Heart left ventricle (tissue), 16 donors: ENCODE data around the gene ARMH2. TPM values are rescaled to one million over a fixed set of nuclear protein-coding genes. Genes with fewer than 3 reads are reported as not detected.

Experiments used
- ATAC-seq, 4 donors: fragments of 200-7000 bp; cut with Tn5 transposase; one replicate each; pipeline ENCODE4 v1.9.1; 2020 to 2022; ENCODE audit warnings: moderate library complexity in 4 of 4, mild to moderate bottlenecking in 3 of 4, moderate number of reproducible peaks in 1 of 4
- DNase-seq, 5 donors: peaks; one replicate each; pipeline ENCODE4 v3.0.0-alpha.2; 2020
- H3K27ac ChIP-seq, 12 donors: fragments of 200-600 bp; sonication (generic) in 4 of 12; one replicate each; pipeline versions ENCODE4 v1.5.0 to v1.8.0; 2016 to 2022; ENCODE audit warnings: mild to moderate bottlenecking in 2 of 12
- H3K27me3 ChIP-seq, 9 donors: fragments of 200-600 bp; sonication (generic) in 2 of 9; one replicate each; pipeline versions ENCODE4 v1.5.1 to v1.8.0; 2016 to 2022; ENCODE audit warnings: mild to moderate bottlenecking in 3 of 9
- H3K36me3 ChIP-seq, 9 donors: fragments of 200-600 bp; sonication (generic) in 2 of 9; one replicate each; pipeline versions ENCODE4 v1.5.0 to v1.8.0; 2018 to 2022; ENCODE audit warnings: mild to moderate bottlenecking in 2 of 9
- H3K4me1 ChIP-seq, 12 donors: fragments of 200-600 bp; sonication (generic) in 4 of 12; one replicate each; pipeline versions ENCODE4 v1.5.0 to v1.8.0; 2016 to 2022; ENCODE audit warnings: mild to moderate bottlenecking in 3 of 12
- H3K4me3 ChIP-seq, 12 donors: fragments of 200-600 bp; sonication (generic) in 4 of 12; one replicate each; pipeline versions ENCODE4 v1.5.0 to v1.8.0; 2017 to 2022; ENCODE audit warnings: mild to moderate bottlenecking in 9 of 12, moderate library complexity in 4 of 12
- H3K9me3 ChIP-seq, 12 donors: fragments of 200-600 bp; sonication (generic) in 4 of 12; one replicate each; pipeline versions ENCODE4 v1.5.0 to v1.8.0; 2016 to 2022; ENCODE audit warnings: mild to moderate bottlenecking in 1 of 12
- CTCF ChIP-seq, 12 donors: fragments of 200-600 bp; sonication (generic) in 4 of 12; IDR thresholded peaks; one replicate each; pipeline versions ENCODE4 v1.5.0 to v1.8.0; 2018 to 2022; ENCODE audit warnings: antibody characterized with exemption in 12 of 12, mild to moderate bottlenecking in 5 of 12
- POLR2A ChIP-seq, 2 donors: fragments of 450-650 bp; IDR thresholded peaks; one replicate each; pipeline ENCODE4 v1.6.1; 2017; ENCODE audit warnings: antibody characterized with exemption in 2 of 2, mild to moderate bottlenecking in 2 of 2, moderate library complexity in 2 of 2
- WGBS, 4 donors: extraction: QIAGEN DNeasy Blood & Tissue Kit in 2 of 4; methylation state at CpG; one replicate each; pipeline versions ENCODE4 v1.1.5 to v1.1.7; 2013 to 2018; 5-methylcytosine and 5-hydroxymethylcytosine counted together
- intact Hi-C, 10 donors: fragments of 100-400 bp; cut with DNase I; formaldehyde crosslinking; loops; one replicate each; pipeline versions ENCODE4 v1.11.1 to v1.14.2; 2022
- polyA plus RNA-seq, 2 donors: library from polyadenylated mRNA; stranded (reverse); fragments of 200-250 nt; gene quantifications; one replicate each; pipeline ENCODE4 v1.2.3, GENCODE V29; 2013
- total RNA-seq, 9 donors: library from RNA; depleted of rRNA in 2 of 9; stranded (reverse); fragments of >200 nt in 2 of 9; fragmentation: NEBNext Ultra II Directional in 3 of 9; extraction: Animal tissue kit (Norgen Biotek cat#: 25700) in 3 of 9; gene quantifications; one replicate each; pipeline versions ENCODE4 v1.1.0 to v1.2.4, GENCODE V29; 2016 to 2023
- donor health status: ischemic (EF 13 %, LVEDD 7.1; RV severe dilation, severe dysfunction).
- donor health status: healthy with polysubstance abuse.
- donor health status: DM: no; HTN: yes; CAD: no.
- donor health status: DM: no; HTN: no; CAD: no.
- donor health status: ischemic (EF 25% LVEDD 6.9; RV normal size, moderate dysfunction).
- donor health status: ischemic (EF 25% LVEDD 5.7; RV mildly dilated, moderate dysfunction).
- donor health status: healthy.
- donor health status: DM: yes; HTN: yes; CAD: no.
- donor health status: ischemic (EF 35%, LVEDD 5.7; RV mildly dilated, moderate dysfunction).
- donor health status: nonischemic (EF 11% LVEDD 7.7; RV severe dilation, severe dysfunction).
- donor health status: DM: yes; HTN: yes; CAD: no.
- donor health status: PGD.
- donor health status: ischemic (EF 29% LVEDD 5.4; RV normal size, mild dysfunction).
- donor health status: nonischemic (EF 23%, LVEDD 6.1; RV moderate dilation, normal function).

The ARMH2 gene
- total and polyA plus RNA-seq, 11 donors = not detected

GRCh38 chr6:24844903-24845302, 46.2 kb upstream of the ARMH2 start:
- no peak overlapping the region for H3K4me3 ChIP-seq
- H3K36me3 ChIP-seq = peaks cover 0 to 77% (median 20%) of the 10 kb centered on the region in 9 donors
- ATAC-seq = no peak
- no peak overlapping the region for H3K27ac ChIP-seq
- H3K4me1 ChIP-seq = peaks cover 0 to 8% (median 0%) of the 10 kb centered on the region in 12 donors
- DNase-seq = no peak
- WGBS, 4 donors = 89 to 98% (median 94%) methylated on average over 6 of the region's 6 CpGs
- no peaks in the 10 kb centered on the region for H3K9me3 ChIP-seq
- TF ChIP-seq POLR2A (IDR thresholded peaks at IDR 0.05) = no peak
- intact Hi-C loops = no loop called here
- H3K27me3 ChIP-seq = no peaks in the 10 kb centered on the region

- peaks cover 0 to 71% (median 15%) of the 10 kb centered on the region in 9 donors for H3K36me3 ChIP-seq
- TF ChIP-seq CTCF (IDR thresholded peaks at IDR 0.05) (no peak), POLR2A (IDR thresholded peaks at IDR 0.05) (no peak)
- WGBS, 4 donors = 93 to 100% (median 98%) methylated on average over 1 of the region's 1 CpG
- DNase-seq (no peak), ATAC-seq (no peak)
- H3K4me1 ChIP-seq = peaks cover 0 to 8% (median 0%) of the 10 kb centered on the region in 12 donors
- no peak overlapping the region for H3K4me3 ChIP-seq
- no peak overlapping the region for H3K27ac ChIP-seq
- intact Hi-C loops = no loop called here
- no peaks in the 10 kb centered on the region for H3K9me3 ChIP-seq
- H3K27me3 ChIP-seq = no peaks in the 10 kb centered on the region
These were observed 45.3 kb upstream of the ARMH2 start for GRCh38 chr6:24844061-24844460.

GRCh38 chr6:24840187-24840586, 41.5 kb upstream of the ARMH2 start:
- intact Hi-C loops = no loop called here
- ATAC-seq = no peak
- Histone ChIP-seq H3K27ac (no peak overlapping the region), H3K27me3 (no peaks in the 10 kb centered on the region), H3K9me3 (no peaks in the 10 kb centered on the region), H3K36me3 (peaks cover 0 to 46% (median 6%) of the 10 kb centered on the region in 9 donors), H3K4me1 (peaks cover 0 to 20% (median 9%) of the 10 kb centered on the region in 12 donors), H3K4me3 (no peak overlapping the region)
- no peak for TF ChIP-seq CTCF (IDR thresholded peaks at IDR 0.05)
- no peak for TF ChIP-seq POLR2A (IDR thresholded peaks at IDR 0.05)
- 68 to 93% (median 85%) methylated on average over 2 of the region's 2 CpGs for WGBS, 4 donors
- no peak for DNase-seq

GRCh38 chr6:24838994-24839393, 40.3 kb upstream of the ARMH2 start:
- Histone ChIP-seq H3K9me3 (no peaks in the 10 kb centered on the region), H3K36me3 (peaks cover 0 to 51% (median 6%) of the 10 kb centered on the region in 9 donors)
- ATAC-seq = no peak

More at GRCh38 chr6:24838994-24839393, 40.3 kb upstream of the ARMH2 start:
- TF ChIP-seq POLR2A (IDR thresholded peaks at IDR 0.05) (no peak), CTCF (IDR thresholded peaks at IDR 0.05) (no peak)
- no peak for DNase-seq
- Histone ChIP-seq H3K27ac (no peak overlapping the region), H3K4me1 (peaks cover 0 to 20% (median 9%) of the 10 kb centered on the region in 12 donors), H3K4me3 (no peak overlapping the region), H3K27me3 (no peaks in the 10 kb centered on the region)
- 90 to 93% (median 92%) methylated on average over 5 of the region's 5 CpGs for WGBS, 4 donors
- intact Hi-C loops = no loop called here
